Panc1 (cell line): ENCODE measurements around the gene NDRG2. TPM values are rescaled to one million over a fixed set of nuclear protein-coding genes. Genes with fewer than 3 reads are reported as not detected.
"Not testable (repeated sequence)": the region's sequence is repeated elsewhere in the genome, so short reads cannot be mapped to it uniquely, and the experiment has no call there.

Source experiments
- ATAC-seq: fragments of 200-7000 bp; cut with Tn5 transposase; 2 replicates; pipeline ENCODE4 v1.9.1; 2020; ENCODE audit warnings: mild to moderate bottlenecking, moderate library complexity
- BruUV-seq: library from RNA; stranded (reverse); fragments of 400-500 nt; replicated peaks from 2 replicates; lab custom pipeline; 2021; lab: Mats Ljungman, UMichigan
- CTCF ChIA-PET: fragments of 300-600 bp; sonication (Branson Sonifier 250); formaldehyde crosslinking; loops from one replicate; lab custom pipeline; 2022; ENCODE audit warnings: antibody characterized with exemption; lab: Charles Lee
- POLR2A ChIA-PET: fragments of 300-600 bp; sonication (Branson Sonifier 250); formaldehyde crosslinking; loops from one replicate; lab custom pipeline; 2022; ENCODE audit warnings: antibody characterized with exemption; lab: Charles Lee
- DNase-seq: peaks from one replicate; pipeline ENCODE4 v3.0.0-alpha.2; 2010; ENCODE audit warnings: low read depth, low spot score
- H3K27ac ChIP-seq: 2 replicates; pipeline ENCODE4 v1.5.1; 2011; ENCODE audit warnings: mild to moderate bottlenecking, low read length, inconsistent platforms
- H3K27me3 ChIP-seq: fragments of 200-500 bp; sonication (Bioruptor generic); 2 replicates; pipeline ENCODE4 v1.6.0; 2014; ENCODE audit warnings: low read length, inconsistent platforms; ENCODE audit not compliant: control insufficient read depth, insufficient read depth
- H3K36me3 ChIP-seq: fragments of 200-500 bp; sonication (Bioruptor generic); 2 replicates; pipeline ENCODE4 v1.5.1; 2014; ENCODE audit warnings: inconsistent platforms, mild to moderate bottlenecking, low read length, moderate library complexity; ENCODE audit not compliant: control insufficient read depth, insufficient read depth
- H3K4me1 ChIP-seq: 2 replicates; pipeline ENCODE4 v1.5.1; 2011; ENCODE audit warnings: inconsistent platforms, mild to moderate bottlenecking, low read length, moderate library complexity; ENCODE audit not compliant: control insufficient read depth, insufficient read depth
- H3K4me3 ChIP-seq, 2 experiments: 2 replicates each; pipeline ENCODE4 v1.5.1; 2011 to 2012; ENCODE audit warnings: low read depth in 2 of 2, low read length in 2 of 2, mild to moderate bottlenecking in 2 of 2, inconsistent platforms in 1 of 2, moderate library complexity in 1 of 2
- H3K9me3 ChIP-seq: fragments of 200-500 bp; sonication (Bioruptor generic); 2 replicates; pipeline ENCODE4 v1.5.1; 2014; ENCODE audit warnings: low read depth, mild to moderate bottlenecking, inconsistent platforms, low read length, moderate library complexity; ENCODE audit not compliant: control insufficient read depth, insufficient read depth
- CTCF ChIP-seq: fragments of 450-650 bp; IDR thresholded peaks from 2 replicates; pipeline ENCODE4 v1.5.1; 2017; ENCODE audit warnings: mild to moderate bottlenecking
- POLR2AphosphoS5 ChIP-seq: IDR thresholded peaks from 2 replicates; pipeline ENCODE4 v1.6.1; 2012; ENCODE audit warnings: mild to moderate bottlenecking, low read depth, low read length, moderate library complexity
- SIN3A ChIP-seq: IDR thresholded peaks from 2 replicates; pipeline ENCODE4 v1.6.1; 2012; ENCODE audit warnings: low read depth, mild to moderate bottlenecking, low read length, moderate library complexity, borderline replicate concordance; ENCODE audit not compliant: insufficient read depth
- TCF7L2 ChIP-seq: IDR thresholded peaks from 2 replicates; pipeline ENCODE4 v1.6.1; 2011; ENCODE audit warnings: mild to moderate bottlenecking, low read depth, low read length, inconsistent platforms
- in situ Hi-C: cut with HindIII; loops from 2 replicates; pipeline ENCODE4 v1.10.0; 2016; ENCODE audit warnings: low sequenced_read_pairs, low pct_unique_long_range_greater_than_20kb
- intact Hi-C: fragments of 100-400 bp; cut with micrococcal nuclease; formaldehyde crosslinking; loops from one replicate; pipeline ENCODE4 v1.10.0; 2022; ENCODE audit not compliant: unreplicated experiment
- total RNA-seq: library from RNA; stranded (reverse); gene quantifications from one replicate; pipeline ENCODE4 v1.2.1, GENCODE V29; 2021; ENCODE audit not compliant: unreplicated experiment
- TF ChIP-seq, protein P1 (sequence below), 2 experiments: IDR thresholded peaks; 2 replicates each; pipeline ENCODE4 v1.6.1; 2011 to 2012; ENCODE audit warnings: low read depth in 2 of 2, control low read depth in 1 of 2, low read length in 1 of 2, mild to moderate bottlenecking in 1 of 2, moderate library complexity in 1 of 2; ENCODE audit not compliant: insufficient read depth in 1 of 2

The NDRG2 gene
- total RNA-seq, 1 experiment from 2014 or later = 1.6 TPM

DNA sequence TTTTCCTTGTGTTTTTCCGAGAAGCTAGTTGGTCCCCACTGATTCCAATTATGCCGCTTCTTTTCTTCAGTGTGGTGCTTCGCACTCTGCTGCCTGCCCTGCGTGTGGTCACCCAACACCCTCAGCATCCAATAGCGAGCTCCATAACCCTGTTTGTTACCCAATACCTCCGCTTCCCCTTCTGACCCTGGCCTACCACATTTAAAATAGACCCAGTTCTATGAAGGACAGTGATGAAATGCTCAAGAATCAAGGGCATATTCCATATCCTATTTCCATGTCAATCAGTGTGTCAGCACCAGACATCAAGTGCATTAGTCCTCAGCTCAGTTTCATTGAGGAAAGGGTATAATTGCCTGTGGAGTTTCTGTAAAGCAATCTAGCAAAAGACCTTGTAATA is 9.5 kb downstream of the NDRG2 start:
- no peaks in the 10 kb centered on the region for H3K4me1 ChIP-seq
- intact Hi-C loops (loop anchor here (2.0 kb wide), 2 partner anchors 25 to 91 kb away; no protein-coding TSS in a partner anchor), in situ Hi-C loops (no loop called here)
- CTCF ChIA-PET = interaction anchor here (1.0 to 2.4 kb wide), 13 partner anchors 14 to 90 kb away, joined by 3 to 33 read pairs (median 5); partner anchors contain the start of genes ARHGEF40 and RNASE13
- ATAC-seq = no peak
- no TSS peak for BruUV-seq
- no peaks in the 10 kb centered on the region for H3K27me3 ChIP-seq
- H3K4me3 ChIP-seq = no peak overlapping the region
- H3K27ac ChIP-seq = no peak overlapping the region
- no peaks in the 10 kb centered on the region for H3K36me3 ChIP-seq
- POLR2A ChIA-PET = no interaction called here
- DNase-seq = no peak
- no peak for TF ChIP-seq POLR2AphosphoS5
- TF ChIP-seq TCF7L2 = no peak
- TF ChIP-seq SIN3A = no peak
- TF ChIP-seq CTCF = no peak
- no peaks in the 10 kb centered on the region for H3K9me3 ChIP-seq

DNA sequence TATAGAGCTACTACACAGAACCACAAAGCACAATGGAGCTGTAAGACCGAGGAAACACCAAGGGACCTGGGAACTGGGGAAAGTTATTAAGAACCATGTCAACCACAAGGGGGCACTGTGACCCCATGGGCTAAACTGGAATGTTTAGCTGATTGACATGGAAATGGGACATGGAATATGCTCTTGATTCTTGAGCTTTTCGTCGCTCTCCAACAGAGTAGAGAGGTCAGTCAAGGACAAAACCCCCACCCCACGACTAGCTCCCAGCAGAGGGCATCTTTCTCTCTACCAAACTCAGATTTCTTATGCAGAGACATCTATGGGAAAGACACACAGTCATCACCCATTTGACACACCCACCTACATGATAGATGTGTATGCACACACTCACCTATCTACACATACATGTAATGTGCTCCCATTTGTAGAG is 10.1 kb downstream of the NDRG2 start:
- BruUV-seq = no TSS peak
- POLR2A ChIA-PET = no interaction called here
- in situ Hi-C loops = no loop called here
- no peaks in the 10 kb centered on the region for H3K9me3 ChIP-seq
- CTCF ChIA-PET = interaction anchor here (0.6 to 2.4 kb wide), 18 partner anchors 14 to 127 kb away, joined by 3 to 33 read pairs (median 3); partner anchors contain the start of genes ARHGEF40 and RNASE13
- no peak overlapping the region for H3K4me3 ChIP-seq
- no peak overlapping the region for H3K27ac ChIP-seq
- peak; percentile 89 for TF ChIP-seq CTCF
- no peak for TF ChIP-seq SIN3A
- no peaks in the 10 kb centered on the region for H3K27me3 ChIP-seq
- H3K36me3 ChIP-seq = no peaks in the 10 kb centered on the region
- ATAC-seq = peak; percentile 94
- intact Hi-C loops = loop anchor here (2.0 kb wide), 2 partner anchors 26 to 92 kb away; no protein-coding TSS in a partner anchor
- H3K4me1 ChIP-seq = no peaks in the 10 kb centered on the region
- DNase-seq = peak; percentile 61

- DNase-seq = no peak
- no peak for TF ChIP-seq CTCF
- TF ChIP-seq, protein P1, sequence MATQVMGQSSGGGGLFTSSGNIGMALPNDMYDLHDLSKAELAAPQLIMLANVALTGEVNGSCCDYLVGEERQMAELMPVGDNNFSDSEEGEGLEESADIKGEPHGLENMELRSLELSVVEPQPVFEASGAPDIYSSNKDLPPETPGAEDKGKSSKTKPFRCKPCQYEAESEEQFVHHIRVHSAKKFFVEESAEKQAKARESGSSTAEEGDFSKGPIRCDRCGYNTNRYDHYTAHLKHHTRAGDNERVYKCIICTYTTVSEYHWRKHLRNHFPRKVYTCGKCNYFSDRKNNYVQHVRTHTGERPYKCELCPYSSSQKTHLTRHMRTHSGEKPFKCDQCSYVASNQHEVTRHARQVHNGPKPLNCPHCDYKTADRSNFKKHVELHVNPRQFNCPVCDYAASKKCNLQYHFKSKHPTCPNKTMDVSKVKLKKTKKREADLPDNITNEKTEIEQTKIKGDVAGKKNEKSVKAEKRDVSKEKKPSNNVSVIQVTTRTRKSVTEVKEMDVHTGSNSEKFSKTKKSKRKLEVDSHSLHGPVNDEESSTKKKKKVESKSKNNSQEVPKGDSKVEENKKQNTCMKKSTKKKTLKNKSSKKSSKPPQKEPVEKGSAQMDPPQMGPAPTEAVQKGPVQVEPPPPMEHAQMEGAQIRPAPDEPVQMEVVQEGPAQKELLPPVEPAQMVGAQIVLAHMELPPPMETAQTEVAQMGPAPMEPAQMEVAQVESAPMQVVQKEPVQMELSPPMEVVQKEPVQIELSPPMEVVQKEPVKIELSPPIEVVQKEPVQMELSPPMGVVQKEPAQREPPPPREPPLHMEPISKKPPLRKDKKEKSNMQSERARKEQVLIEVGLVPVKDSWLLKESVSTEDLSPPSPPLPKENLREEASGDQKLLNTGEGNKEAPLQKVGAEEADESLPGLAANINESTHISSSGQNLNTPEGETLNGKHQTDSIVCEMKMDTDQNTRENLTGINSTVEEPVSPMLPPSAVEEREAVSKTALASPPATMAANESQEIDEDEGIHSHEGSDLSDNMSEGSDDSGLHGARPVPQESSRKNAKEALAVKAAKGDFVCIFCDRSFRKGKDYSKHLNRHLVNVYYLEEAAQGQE (IDR thresholded peaks at IDR 0.05; ENCODE audit: insufficient read depth in 1 of 2, low read depth in 2 of 2, low read length in 1 of 2) = no peak
- H3K36me3 ChIP-seq = no peaks in the 10 kb centered on the region
- intact Hi-C loops (no loop called here), in situ Hi-C loops (no loop called here)
- no peak for ATAC-seq
- no peak overlapping the region for H3K4me3 ChIP-seq
- CTCF ChIA-PET = no interaction called here
- no TSS peak for BruUV-seq
- H3K9me3 ChIP-seq = no peaks in the 10 kb centered on the region
- H3K4me1 ChIP-seq = no peaks in the 10 kb centered on the region
- POLR2A ChIA-PET = interaction anchor here (0.6 kb wide), 2 partner anchors 83 to 145 kb away, joined by 3 read pairs; partner anchors contain the start of gene OR5AU1
- no peak overlapping the region for H3K27ac ChIP-seq
- no peaks in the 10 kb centered on the region for H3K27me3 ChIP-seq
Observed at GRCh38 chr14:21011136-21011535, 13.7 kb downstream of the NDRG2 start.

GRCh38 chr14:21009721-21010120 is 15.1 kb downstream of the NDRG2 start:
- H3K36me3 ChIP-seq, ATAC-seq, H3K4me1 ChIP-seq, H3K27me3 ChIP-seq, in situ Hi-C loops, H3K4me3 ChIP-seq, BruUV-seq, H3K27ac ChIP-seq, H3K9me3 ChIP-seq, CTCF ChIA-PET, DNase-seq, intact Hi-C loops, POLR2A ChIA-PET: not testable (repeated sequence)
